Measurements from ENCODE around the gene PPP5C.

Gene PPP5C

GRCh38 chr19:46330319-46330918, 16.5 kb upstream of the PPP5C start:
- no peak for DNase-seq (ENCODE audit: low read depth in 2 of 2)

- DNase-seq (ENCODE audit: low read depth in 2 of 2) = no peak
Observed at GRCh38 chr19:46337487-46337886, 9.4 kb upstream of the PPP5C start.

- no peak for DNase-seq (ENCODE audit: low read depth in 2 of 2)
Observed at GRCh38 chr19:46339446-46339845, 7.4 kb upstream of the PPP5C start.

- no peak for DNase-seq (ENCODE audit: low read depth in 2 of 2)
Observed at GRCh38 chr19:46340051-46340659, 6.7 kb upstream of the PPP5C start.

- DNase-seq (ENCODE audit: low read depth in 2 of 2) = no peak
Observed at GRCh38 chr19:46341937-46342336, 5.0 kb upstream of the PPP5C start.

GRCh38 chr19:46344363-46344762, 2.5 kb upstream of the PPP5C start:
- no peak for DNase-seq (ENCODE audit: low read depth in 2 of 2)

GRCh38 chr19:46345157-46345556, 1.7 kb upstream of the PPP5C start:
- no peak for DNase-seq (ENCODE audit: low read depth in 2 of 2)

GRCh38 chr19:46347572-46347883, 641 bp downstream of the PPP5C start:
- no peak for DNase-seq (ENCODE audit: low read depth in 2 of 2)

- no peak for DNase-seq (ENCODE audit: low read depth in 2 of 2)
Observed at GRCh38 chr19:46347985-46348384, 1.1 kb downstream of the PPP5C start.

GRCh38 chr19:46349311-46349993, 2.6 kb downstream of the PPP5C start:
- DNase-seq (ENCODE audit: low read depth in 2 of 2) = no peak

- DNase-seq (ENCODE audit: low read depth in 2 of 2) = no peak
Observed at GRCh38 chr19:46350029-46350757, 3.3 kb downstream of the PPP5C start.

GRCh38 chr19:46350758-46351159, 3.9 kb downstream of the PPP5C start:
- peak in 1 of 2 donors; percentile 33 for DNase-seq (ENCODE audit: low read depth in 2 of 2)

- peak in 1 of 2 donors; percentile 16 for DNase-seq (ENCODE audit: low read depth in 2 of 2)
Observed at GRCh38 chr19:46351241-46352041, 4.6 kb downstream of the PPP5C start.

- no peak for DNase-seq (ENCODE audit: low read depth in 2 of 2)
Observed at GRCh38 chr19:46353730-46354528, 7.0 kb downstream of the PPP5C start.

- no peak for DNase-seq (ENCODE audit: low read depth in 2 of 2)
Observed at GRCh38 chr19:46355234-46356148, 8.6 kb downstream of the PPP5C start.

- no peak for DNase-seq (ENCODE audit: low read depth in 2 of 2)
Observed at GRCh38 chr19:46356149-46357055, 9.5 kb downstream of the PPP5C start.

GRCh38 chr19:46357846-46358583, 11.1 kb downstream of the PPP5C start:
- DNase-seq (ENCODE audit: low read depth in 2 of 2) = no peak

GRCh38 chr19:46361915-46362314, 15.0 kb downstream of the PPP5C start:
- no peak for DNase-seq (ENCODE audit: low read depth in 2 of 2)
